Vagina (tissue), 2 donors: Measurements from ENCODE around the gene CAMK1G. TPM values are rescaled to one million over a fixed set of nuclear protein-coding genes. Genes with fewer than 3 reads are reported as not detected.

ENCODE experiments used
- DNase-seq, 2 donors: peaks; one replicate each; pipeline ENCODE4 v3.0.0-alpha.2; 2017; ENCODE audit errors: extremely low spot score in 2 of 2
- H3K27ac ChIP-seq: fragments of 200-600 bp; sonication (generic); one replicate; pipeline ENCODE4 v1.5.1; 2019
- H3K27me3 ChIP-seq: fragments of 200-600 bp; sonication (generic); one replicate; pipeline ENCODE4 v1.5.1; 2019
- H3K36me3 ChIP-seq, 2 donors: fragments of 200-600 bp; sonication (generic); one replicate each; pipeline ENCODE4 v1.5.1; 2017 to 2019
- H3K4me1 ChIP-seq: fragments of 200-600 bp; sonication (generic); one replicate; pipeline ENCODE4 v1.5.1; 2019
- H3K4me3 ChIP-seq, 2 donors: fragments of 200-600 bp; sonication (generic); 1 replicate in 1 of 2; 2 replicates in 1 of 2; pipeline ENCODE4 v1.5.1; 2016 to 2019
- H3K9me3 ChIP-seq: fragments of 200-600 bp; sonication (generic); one replicate; pipeline ENCODE4 v1.5.1; 2019
- POLR2A ChIP-seq, 2 donors: fragments of 450-650 bp; IDR thresholded peaks; one replicate each; pipeline ENCODE4 v1.6.1; 2017; ENCODE audit warnings: antibody characterized with exemption in 2 of 2, mild to moderate bottlenecking in 2 of 2, moderate library complexity in 2 of 2
- POLR2AphosphoS5 ChIP-seq, 2 donors: sonication (generic); formaldehyde crosslinking; IDR thresholded peaks; one replicate each; pipeline ENCODE4 v1.9.0; 2017; ENCODE audit warnings: antibody characterized with exemption in 2 of 2, mild to moderate bottlenecking in 2 of 2, low read depth in 1 of 2; ENCODE audit not compliant: insufficient read depth in 1 of 2
- intact Hi-C: fragments of 100-400 bp; cut with DNase I; formaldehyde crosslinking; loops from one replicate; pipeline ENCODE4 v1.15.1; 2023
- total RNA-seq: library from RNA; depleted of rRNA; stranded (reverse); fragments of >200 nt; gene quantifications from one replicate; pipeline ENCODE4 v1.2.3, GENCODE V29; 2016
- TF ChIP-seq, protein P1 (sequence below), 3 experiments: fragments of 450-650 bp in 2 of 3; fragments of 200-600 bp in 1 of 3; sonication (generic) in 1 of 3; IDR thresholded peaks; one replicate each; pipeline ENCODE4 v1.5.1; 2017 to 2019; ENCODE audit warnings: antibody characterized with exemption in 3 of 3, mild to moderate bottlenecking in 2 of 3, moderate library complexity in 2 of 3

CAMK1G gene
- total RNA-seq, 1 donor from 2014 or later: not detected

DNA sequence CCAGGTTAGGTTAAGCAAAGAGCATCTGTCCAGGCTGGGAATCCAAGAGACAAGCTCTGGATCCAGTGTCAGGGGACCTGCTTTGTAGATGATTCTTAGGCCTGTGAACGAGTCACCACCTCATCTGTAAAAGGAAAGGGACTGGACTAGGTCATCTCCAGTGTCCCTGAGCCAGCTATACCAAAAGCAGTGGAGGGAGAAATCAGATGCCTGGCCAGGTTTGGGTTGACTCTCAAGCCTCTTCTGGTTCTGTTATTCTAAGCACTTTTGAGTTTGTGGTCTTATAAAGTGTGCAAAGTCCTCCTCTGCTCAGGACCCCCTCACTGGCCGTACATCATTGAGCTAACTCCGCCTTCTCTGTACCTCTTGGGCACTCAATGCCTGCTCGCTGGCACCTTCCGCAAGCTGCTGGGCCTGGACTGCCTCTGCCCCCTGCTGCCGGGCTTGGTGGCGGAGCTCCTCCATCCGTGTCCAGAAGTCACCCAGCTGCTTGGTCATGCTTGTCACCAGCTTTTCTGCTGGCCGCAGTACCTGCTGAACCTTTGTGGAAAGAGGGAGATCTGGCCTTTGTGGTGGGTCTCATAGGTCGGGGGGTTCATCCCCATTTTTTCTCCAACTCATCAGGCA, 33.6 kb downstream of the CAMK1G start:
- no peaks in the 10 kb centered on the region for H3K9me3 ChIP-seq
- intact Hi-C loops: no loop called here
- no peak overlapping the region for H3K4me3 ChIP-seq
- H3K27me3 ChIP-seq: no peaks in the 10 kb centered on the region
- no peak for DNase-seq
- no peak overlapping the region for H3K27ac ChIP-seq
- H3K4me1 ChIP-seq: no peaks in the 10 kb centered on the region
- TF ChIP-seq POLR2A (IDR thresholded peaks at IDR 0.05) (no peak), POLR2AphosphoS5 (IDR thresholded peaks at IDR 0.05; ENCODE audit: insufficient read depth in 1 of 2, low read depth in 1 of 2) (no peak)
- TF ChIP-seq, protein P1, sequence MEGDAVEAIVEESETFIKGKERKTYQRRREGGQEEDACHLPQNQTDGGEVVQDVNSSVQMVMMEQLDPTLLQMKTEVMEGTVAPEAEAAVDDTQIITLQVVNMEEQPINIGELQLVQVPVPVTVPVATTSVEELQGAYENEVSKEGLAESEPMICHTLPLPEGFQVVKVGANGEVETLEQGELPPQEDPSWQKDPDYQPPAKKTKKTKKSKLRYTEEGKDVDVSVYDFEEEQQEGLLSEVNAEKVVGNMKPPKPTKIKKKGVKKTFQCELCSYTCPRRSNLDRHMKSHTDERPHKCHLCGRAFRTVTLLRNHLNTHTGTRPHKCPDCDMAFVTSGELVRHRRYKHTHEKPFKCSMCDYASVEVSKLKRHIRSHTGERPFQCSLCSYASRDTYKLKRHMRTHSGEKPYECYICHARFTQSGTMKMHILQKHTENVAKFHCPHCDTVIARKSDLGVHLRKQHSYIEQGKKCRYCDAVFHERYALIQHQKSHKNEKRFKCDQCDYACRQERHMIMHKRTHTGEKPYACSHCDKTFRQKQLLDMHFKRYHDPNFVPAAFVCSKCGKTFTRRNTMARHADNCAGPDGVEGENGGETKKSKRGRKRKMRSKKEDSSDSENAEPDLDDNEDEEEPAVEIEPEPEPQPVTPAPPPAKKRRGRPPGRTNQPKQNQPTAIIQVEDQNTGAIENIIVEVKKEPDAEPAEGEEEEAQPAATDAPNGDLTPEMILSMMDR (IDR thresholded peaks at IDR 0.05): no peak
- H3K36me3 ChIP-seq: no peaks in the 10 kb centered on the region

DNA sequence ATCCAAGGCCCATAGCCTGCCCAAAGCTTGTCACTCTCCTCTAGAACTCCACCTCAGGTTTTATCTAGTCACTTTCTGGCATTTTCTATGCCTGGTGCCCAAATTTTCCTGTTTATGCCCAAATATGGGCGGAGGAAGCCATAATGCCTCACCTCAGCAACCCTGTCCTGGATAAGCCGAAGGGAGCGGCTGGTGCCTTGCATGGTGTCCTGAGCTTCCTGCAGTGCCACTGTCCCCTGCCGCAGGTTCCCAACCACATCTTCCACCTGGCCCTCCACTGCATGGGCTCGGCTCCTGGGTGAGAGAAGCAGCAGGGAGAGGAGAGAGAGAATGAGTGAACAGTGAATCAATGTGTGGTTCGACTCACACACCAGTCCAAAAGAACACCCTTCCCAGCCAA, 34.2 kb downstream of the CAMK1G start:
- Histone ChIP-seq H3K9me3 (no peaks in the 10 kb centered on the region), H3K36me3 (no peaks in the 10 kb centered on the region), H3K27ac (no peak overlapping the region), H3K4me1 (no peaks in the 10 kb centered on the region), H3K4me3 (no peak overlapping the region), H3K27me3 (no peaks in the 10 kb centered on the region)
- intact Hi-C loops: no loop called here
- TF ChIP-seq, protein P1 (IDR thresholded peaks at IDR 0.05): no peak
- no peak for TF ChIP-seq POLR2AphosphoS5 (IDR thresholded peaks at IDR 0.05; ENCODE audit: insufficient read depth in 1 of 2, low read depth in 1 of 2)
- no peak for TF ChIP-seq POLR2A (IDR thresholded peaks at IDR 0.05)
- DNase-seq: no peak

DNA sequence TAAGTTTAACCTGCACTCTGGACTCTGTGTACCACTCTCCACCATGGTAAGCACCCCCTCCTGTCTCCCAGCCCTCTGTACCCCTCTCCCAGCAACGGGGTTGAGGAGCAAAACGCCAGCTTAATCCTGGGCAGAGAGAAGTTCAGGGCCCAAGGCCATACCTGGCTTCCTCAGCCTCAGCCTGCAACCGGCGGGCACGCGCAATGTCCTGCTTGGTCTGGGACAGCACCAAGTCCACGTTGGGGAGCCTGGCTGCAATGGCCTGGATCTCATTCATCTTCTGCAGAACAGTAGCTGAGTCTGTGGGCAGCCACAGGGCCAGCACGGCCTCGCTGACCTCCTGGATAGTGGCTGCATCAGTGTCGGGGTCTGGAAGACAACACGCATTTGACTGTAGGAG, 34.8 kb downstream of the CAMK1G start:
- H3K36me3 ChIP-seq: no peaks in the 10 kb centered on the region

DNA sequence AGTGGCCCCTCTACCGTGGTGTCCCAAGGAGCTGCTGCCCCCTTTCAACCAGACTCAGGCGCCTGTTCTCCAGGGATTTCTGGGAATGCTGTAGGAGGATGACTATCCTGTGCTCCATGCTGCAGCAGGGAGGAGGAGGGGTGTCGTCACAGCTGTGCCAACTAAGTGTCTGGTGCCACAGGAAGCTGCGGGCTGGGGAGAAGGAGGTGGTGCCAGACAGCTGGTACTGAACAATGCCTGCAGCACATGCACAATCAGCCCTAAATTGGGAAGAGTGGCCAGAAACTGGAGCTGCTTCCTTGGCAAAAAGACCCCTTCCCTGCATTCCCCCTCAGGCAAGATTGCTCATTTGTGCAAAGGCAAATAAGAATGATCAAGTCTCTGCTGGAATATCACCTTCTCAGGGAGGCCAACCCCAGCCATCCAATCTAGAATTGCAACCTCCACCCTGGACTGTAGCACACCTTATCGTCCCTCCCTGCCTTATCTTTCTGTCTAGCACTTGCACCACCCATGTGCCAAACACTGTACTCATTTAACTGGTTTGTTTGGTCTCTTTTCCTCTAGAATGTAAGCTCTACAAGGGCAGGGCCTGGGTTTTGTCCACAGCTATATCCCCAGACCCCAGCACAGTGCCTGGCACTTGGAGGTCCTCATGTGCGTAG, 35.4 kb downstream of the CAMK1G start:
- intact Hi-C loops: no loop called here
- H3K36me3 ChIP-seq: no peaks in the 10 kb centered on the region
- no peak overlapping the region for H3K4me3 ChIP-seq
- no peaks in the 10 kb centered on the region for H3K27me3 ChIP-seq
- no peaks in the 10 kb centered on the region for H3K9me3 ChIP-seq
- TF ChIP-seq POLR2A (IDR thresholded peaks at IDR 0.05): no peak
- no peak for DNase-seq
- no peaks in the 10 kb centered on the region for H3K4me1 ChIP-seq
- no peak overlapping the region for H3K27ac ChIP-seq

More for the DNA sequence above, 34.8 kb downstream of the CAMK1G start:
- Histone ChIP-seq H3K4me1 (no peaks in the 10 kb centered on the region), H3K9me3 (no peaks in the 10 kb centered on the region), H3K27me3 (no peaks in the 10 kb centered on the region), H3K27ac (no peak overlapping the region), H3K4me3 (no peak overlapping the region)
- no peak for DNase-seq
- TF ChIP-seq POLR2A (IDR thresholded peaks at IDR 0.05) (no peak), POLR2AphosphoS5 (IDR thresholded peaks at IDR 0.05; ENCODE audit: insufficient read depth in 1 of 2, low read depth in 1 of 2) (no peak)
- TF ChIP-seq, protein P1 (IDR thresholded peaks at IDR 0.05): no peak
- intact Hi-C loops: no loop called here

DNA sequence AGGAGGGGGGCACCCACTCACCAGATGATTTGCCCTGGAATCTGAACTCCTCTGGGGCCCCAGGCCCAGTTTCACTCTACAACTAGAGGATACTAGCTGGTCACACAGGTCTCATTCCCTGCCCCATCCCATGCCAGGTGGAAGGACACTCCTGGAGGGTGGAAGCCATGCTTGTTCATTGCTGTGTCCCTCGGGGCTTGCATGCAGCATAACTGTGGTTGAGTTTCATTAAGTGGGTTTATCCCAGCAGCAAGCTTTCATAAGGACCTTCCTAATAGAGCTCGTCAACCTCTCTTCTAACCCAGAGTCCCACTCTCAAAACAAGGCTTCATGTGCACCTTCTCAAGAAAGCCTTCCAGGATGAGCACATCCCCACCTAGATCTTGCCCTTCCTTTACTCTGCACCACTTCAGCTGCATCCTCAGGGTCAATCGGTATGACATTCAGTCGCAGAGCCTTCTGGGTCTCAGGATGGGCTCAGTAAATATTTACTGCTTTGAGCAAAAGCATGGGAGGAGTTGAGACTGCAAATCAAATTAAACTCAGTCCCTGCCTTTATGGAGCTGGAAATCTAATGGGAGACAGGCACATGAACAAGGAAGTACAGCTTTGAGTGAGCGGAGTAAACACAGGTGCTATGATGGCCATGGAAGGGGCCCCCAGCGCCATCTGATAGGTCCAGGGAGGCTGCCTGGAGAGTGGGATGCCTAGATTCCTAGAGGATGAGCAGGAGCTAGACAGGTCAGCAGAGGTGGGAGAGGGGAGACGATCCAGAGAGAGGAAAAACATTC, 36.4 kb downstream of the CAMK1G start:
- no peak overlapping the region for H3K27ac ChIP-seq
- TF ChIP-seq POLR2AphosphoS5 (IDR thresholded peaks at IDR 0.05; ENCODE audit: insufficient read depth in 1 of 2, low read depth in 1 of 2) (no peak), POLR2A (IDR thresholded peaks at IDR 0.05) (no peak)
- TF ChIP-seq, protein P1 (IDR thresholded peaks at IDR 0.05): no peak
- H3K36me3 ChIP-seq: no peaks in the 10 kb centered on the region

More for the DNA sequence above, 36.4 kb downstream of the CAMK1G start:
- Histone ChIP-seq H3K4me3 (no peak overlapping the region), H3K9me3 (no peaks in the 10 kb centered on the region), H3K27me3 (no peaks in the 10 kb centered on the region), H3K4me1 (no peaks in the 10 kb centered on the region)
- DNase-seq: no peak
- intact Hi-C loops: no loop called here
